Common myeloid progenitor, CD34-positive (primary cell): ENCODE results near the gene ESCO1.
"Not testable (repeated sequence)": the region's sequence is repeated elsewhere in the genome, so short reads cannot be mapped to it uniquely, and the experiment has no call there.

Source experiments
- CTCF ChIA-PET: fragments of 350-600 bp; sonication (Branson Sonifier 250); formaldehyde crosslinking; loops from one replicate; lab custom pipeline; 2021; ENCODE audit warnings: antibody characterized with exemption; lab: Charles Lee
- POLR2A ChIA-PET: fragments of 350-600 bp; sonication (Branson Sonifier 250); formaldehyde crosslinking; loops from one replicate; lab custom pipeline; 2021; ENCODE audit warnings: antibody characterized with exemption; lab: Charles Lee
- DNase-seq, 3 donors: peaks; one replicate each; pipeline versions ENCODE4 v3.0.0 to v3.0.0-alpha.2; 2013
- H3K27ac ChIP-seq, 2 experiments: 1 replicate in 1 of 2; 2 replicates in 1 of 2; pipeline ENCODE4 v1.7.0; 2013; ENCODE audit warnings: inconsistent platforms in 2 of 2, low read length in 2 of 2, mild to moderate bottlenecking in 2 of 2, low read depth in 1 of 2, moderate library complexity in 1 of 2; ENCODE audit not compliant: severe bottlenecking in 2 of 2, insufficient read depth in 1 of 2, poor library complexity in 1 of 2
- H3K27me3 ChIP-seq, 5 experiments: replicated peaks in 2 of 5; 1 replicate in 3 of 5; 2 replicates in 2 of 5; pipeline versions ENCODE4 v1.6.1 to v1.7.0; 2013; ENCODE audit warnings: low read length in 4 of 5, mild to moderate bottlenecking in 2 of 5, moderate library complexity in 2 of 5, inconsistent platforms in 1 of 5; ENCODE audit not compliant: insufficient read depth in 5 of 5, control insufficient read depth in 4 of 5
- H3K36me3 ChIP-seq, 4 experiments: 1 replicate in 2 of 4; 2 replicates in 2 of 4; pipeline versions ENCODE4 v1.6.1 to v1.7.0; 2013; ENCODE audit warnings: low read length in 3 of 4, control low read depth in 1 of 4, mild to moderate bottlenecking in 1 of 4; ENCODE audit not compliant: control insufficient read depth in 4 of 4, insufficient read depth in 4 of 4
- H3K4me1 ChIP-seq, 4 experiments: 1 replicate in 3 of 4; 2 replicates in 1 of 4; pipeline versions ENCODE4 v1.6.1 to v1.7.1; 2013; ENCODE audit warnings: low read length in 3 of 4, mild to moderate bottlenecking in 3 of 4, control low read depth in 1 of 4, inconsistent platforms in 1 of 4, moderate library complexity in 1 of 4; ENCODE audit not compliant: control insufficient read depth in 4 of 4, insufficient read depth in 4 of 4; ENCODE audit errors: control extremely low read depth in 1 of 4
- H3K4me3 ChIP-seq, 7 experiments: 1 replicate in 4 of 7; 2 replicates in 3 of 7; pipeline versions ENCODE4 v1.5.1 to v1.7.0; 2013; ENCODE audit warnings: mild to moderate bottlenecking in 7 of 7, low read length in 6 of 7, moderate library complexity in 6 of 7, inconsistent platforms in 2 of 7, low read depth in 2 of 7, control low read depth in 1 of 7; ENCODE audit not compliant: insufficient read depth in 4 of 7, control insufficient read depth in 1 of 7; ENCODE audit errors: extremely low read depth in 1 of 7
- H3K9me3 ChIP-seq, 5 experiments: 1 replicate in 4 of 5; 2 replicates in 1 of 5; pipeline versions ENCODE4 v1.6.1 to v1.7.1; 2013; ENCODE audit warnings: low read length in 4 of 5, mild to moderate bottlenecking in 2 of 5, inconsistent platforms in 1 of 5, low read depth in 1 of 5, moderate library complexity in 1 of 5; ENCODE audit not compliant: control insufficient read depth in 4 of 5, insufficient read depth in 2 of 5; ENCODE audit errors: control extremely low read depth in 1 of 5
- WGBS: methylation state at CpG from one replicate; pipeline ENCODE4 v1.1.5; 2013; ENCODE audit not compliant: insufficient coverage; 5-methylcytosine and 5-hydroxymethylcytosine counted together

The ESCO1 gene

DNA sequence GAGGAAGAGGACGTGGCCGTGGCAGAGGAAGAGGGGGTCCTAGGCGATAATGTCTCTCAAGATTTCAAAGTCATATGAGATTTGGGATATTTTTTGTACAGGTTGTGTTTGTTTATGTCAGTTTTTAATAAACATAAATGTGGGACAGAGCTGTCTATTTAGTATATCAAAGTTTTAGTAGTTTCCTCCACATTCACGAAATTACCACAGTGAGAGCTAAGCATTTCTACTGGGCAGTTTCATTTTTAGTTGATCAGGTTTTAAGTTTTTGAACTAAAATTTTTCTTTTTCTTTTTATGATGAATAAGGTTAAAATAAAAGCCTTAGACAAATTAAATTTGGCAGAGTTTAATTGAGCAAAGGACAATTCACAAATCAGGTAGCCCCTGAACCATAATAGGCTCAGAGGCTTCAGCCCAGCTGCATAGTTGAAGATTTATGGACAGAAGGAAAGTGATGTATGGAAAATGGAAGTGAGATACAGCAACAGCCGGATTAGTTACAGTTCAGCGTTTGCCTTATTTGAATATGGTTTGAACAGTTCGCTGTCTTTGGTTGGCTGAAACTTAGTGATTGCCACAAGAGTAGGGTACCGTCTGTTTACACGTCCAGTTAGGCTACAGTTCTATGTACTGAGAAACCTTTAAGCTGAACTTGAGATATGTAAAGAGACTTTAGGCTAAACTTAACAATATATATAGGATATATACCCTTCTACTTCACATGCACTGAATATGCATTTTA is 28.8 kb upstream of the ESCO1 start:
- POLR2A ChIA-PET = no interaction called here
- DNase-seq = no peak
- Histone ChIP-seq H3K4me1 (no peaks in the 10 kb centered on the region), H3K36me3 (peaks cover 14 to 62% (median 42%) of the 10 kb centered on the region in 4 experiments), H3K9me3 (no peaks in the 10 kb centered on the region), H3K4me3 (no peak overlapping the region), H3K27me3 (no peaks in the 10 kb centered on the region), H3K27ac (peak overlapping the region in 1 of 2 experiments; percentile 17)
- CTCF ChIA-PET = interaction anchor here (0.7 to 1.2 kb wide), 3 partner anchors 10 to 51 kb away, joined by 4 to 6 read pairs (median 5); partner anchors contain the start of gene SNRPD1
- 100% methylated on average over 1 of the region's 9 CpGs for WGBS

DNA sequence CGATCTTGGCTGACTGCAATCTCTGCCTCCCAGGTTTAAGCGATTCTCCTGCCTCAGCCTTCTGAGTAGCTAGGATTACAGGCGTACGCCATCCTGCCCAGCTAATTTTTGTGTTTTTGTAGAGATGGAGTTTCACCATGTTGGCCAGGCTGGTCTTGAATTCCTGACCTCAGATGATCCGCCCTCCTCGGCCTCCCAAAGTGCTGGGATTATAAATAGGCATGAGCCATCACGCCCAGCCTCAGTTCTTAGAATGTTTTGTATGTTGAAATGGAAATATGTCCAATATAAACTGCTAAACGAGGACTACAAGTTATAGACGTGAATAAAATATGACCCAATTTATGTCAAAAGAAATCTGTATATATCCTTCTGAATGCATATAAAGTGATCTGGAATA is 21.1 kb upstream of the ESCO1 start:
- POLR2A ChIA-PET, H3K4me3 ChIP-seq, DNase-seq, H3K4me1 ChIP-seq, H3K27ac ChIP-seq, H3K9me3 ChIP-seq, H3K27me3 ChIP-seq: not testable (repeated sequence)
- 98% methylated on average over 7 of the region's 9 CpGs for WGBS
- CTCF ChIA-PET = interaction anchor here (1.2 kb wide), 1 partner anchor 9 kb away, joined by 4 read pairs; the partner anchor contains the start of gene SNRPD1
- peaks cover 9 to 57% (median 33%) of the 10 kb centered on the region in 4 experiments for H3K36me3 ChIP-seq

DNA sequence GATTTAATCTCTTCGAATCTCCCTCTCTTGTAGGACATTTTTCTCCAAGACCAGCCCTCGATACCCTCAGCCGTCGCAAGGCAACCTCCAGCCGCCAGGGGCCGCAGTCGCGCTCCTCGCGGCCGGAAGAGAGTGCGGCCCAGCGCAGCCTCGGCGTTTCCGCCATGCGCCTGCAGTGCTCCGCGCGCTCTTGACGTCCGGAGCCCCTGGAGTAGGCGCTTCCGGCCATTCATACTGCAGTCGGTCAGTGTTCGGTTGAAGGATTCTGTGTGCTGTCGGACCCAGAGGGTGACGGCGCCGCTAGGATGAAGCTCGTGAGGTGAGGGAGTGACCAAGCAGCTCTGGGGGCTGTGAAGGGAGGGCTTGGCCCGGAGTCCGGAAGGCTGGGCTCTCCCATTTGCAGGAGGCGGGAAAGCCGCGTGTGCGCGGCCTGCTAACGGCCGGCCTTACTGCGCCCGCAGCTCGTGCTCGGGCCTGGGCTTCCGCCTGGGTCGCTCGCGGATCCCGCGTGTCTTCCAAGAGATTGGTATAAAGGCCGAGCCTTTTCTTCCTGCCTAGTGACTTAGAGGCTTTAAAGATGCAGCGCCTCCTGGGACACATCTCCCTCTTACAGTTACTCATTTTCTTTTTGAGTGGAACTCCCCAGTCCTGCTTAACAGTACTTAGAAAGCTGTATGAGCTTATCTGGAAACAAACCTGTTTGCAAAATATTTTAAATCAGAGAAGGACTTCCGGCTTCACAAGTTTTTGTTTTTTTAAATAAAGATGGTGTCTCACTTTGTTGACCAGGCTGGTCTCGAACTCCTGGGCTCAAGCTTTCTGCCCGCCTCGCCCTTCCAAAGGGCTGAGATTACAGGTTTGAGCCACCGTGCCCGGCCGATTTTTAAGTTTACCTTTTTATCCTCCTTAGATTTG is 11.9 kb upstream of the ESCO1 start, which contains the start of gene SNRPD1:
TSS of gene SNRPD1 (plus strand) at position 190 of the 915 bp plus-strand sequence. CDS start at position 306, 116 bp downstream.
- POLR2A ChIA-PET = interaction anchor here (3.1 kb wide), 1 partner anchor 11 kb away, joined by 12 read pairs; the partner anchor contains the start of gene ESCO1
- WGBS = under 1% methylated on average over 51 of the region's 59 CpGs
- Histone ChIP-seq H3K4me1 (peaks cover 2 to 20% (median 9%) of the 10 kb centered on the region in 4 experiments), H3K4me3 (peak within 1 kb of the TSS; percentile 51 to 98 (median 83)), H3K27me3 (no peaks in the 10 kb centered on the region), H3K27ac (peak within 1 kb of the TSS; percentile 64 to 90), H3K9me3 (no peaks in the 10 kb centered on the region), H3K36me3 (peaks cover 5 to 22% (median 10%) of the 10 kb centered on the region in 4 experiments)
- DNase-seq = peak; percentile 88 to 93 (median 93)
- CTCF ChIA-PET = interaction anchor here (0.8 to 4.6 kb wide), 12 partner anchors 9 to 135 kb away, joined by 3 to 51 read pairs (median 4); partner anchors contain the start of genes ABHD3 and ESCO1

DNA sequence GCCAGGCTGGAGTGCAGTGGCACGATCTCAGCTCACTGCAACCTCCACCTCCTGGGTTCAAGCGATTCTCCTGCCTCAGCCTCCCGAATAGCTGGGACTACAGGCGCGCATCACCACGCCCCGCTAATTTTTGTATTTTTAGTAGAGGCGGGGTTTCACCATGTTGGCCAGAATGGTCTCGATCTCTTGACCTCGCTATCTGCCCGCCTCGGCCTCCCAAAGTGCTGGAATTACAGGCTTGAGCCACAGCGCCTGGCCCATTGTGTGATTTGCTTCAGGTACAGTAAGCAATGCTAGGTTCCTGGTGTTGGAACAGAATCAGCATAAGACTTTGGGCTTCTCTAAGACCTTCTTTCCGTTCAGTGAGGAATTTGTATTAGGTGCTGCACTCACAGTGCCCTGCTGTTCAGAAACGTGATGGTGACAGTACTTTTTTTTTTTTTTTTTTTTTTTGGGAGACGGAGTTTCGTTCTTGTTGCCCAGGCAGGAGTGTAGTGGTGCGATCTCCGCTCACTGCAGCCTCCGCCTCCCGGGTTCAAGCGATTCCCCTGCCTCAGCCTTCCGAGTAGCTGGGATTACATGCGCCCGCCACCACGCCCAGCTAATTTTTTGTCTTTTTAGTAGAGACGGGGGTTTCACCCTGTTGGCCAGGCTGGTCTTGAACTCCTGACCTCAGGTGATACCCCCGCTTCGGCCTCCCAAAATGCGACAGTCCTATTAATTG is 11.1 kb upstream of the ESCO1 start:
- 73% methylated on average over 24 of the region's 30 CpGs for WGBS
- ChIA-PET POLR2A (interaction anchor here (3.1 kb wide), 1 partner anchor 11 kb away, joined by 12 read pairs; the partner anchor contains the start of gene ESCO1), CTCF (interaction anchor here (0.8 to 4.6 kb wide), 6 partner anchors 11 to 71 kb away, joined by 3 to 51 read pairs (median 4); partner anchors contain the start of gene ESCO1)
- not testable (repeated sequence) for H3K9me3 ChIP-seq, H3K27me3 ChIP-seq
- Histone ChIP-seq H3K27ac (peak overlapping the region in 1 of 2 experiments; percentile 90), H3K4me3 (peak overlapping the region; percentile 51 to 98 (median 83)), H3K36me3 (peaks cover 2 to 14% (median 7%) of the 10 kb centered on the region in 4 experiments), H3K4me1 (peaks cover 2 to 20% (median 9%) of the 10 kb centered on the region in 4 experiments)
- peak in 2 of 3 donors; percentile 5 to 6 for DNase-seq

DNA sequence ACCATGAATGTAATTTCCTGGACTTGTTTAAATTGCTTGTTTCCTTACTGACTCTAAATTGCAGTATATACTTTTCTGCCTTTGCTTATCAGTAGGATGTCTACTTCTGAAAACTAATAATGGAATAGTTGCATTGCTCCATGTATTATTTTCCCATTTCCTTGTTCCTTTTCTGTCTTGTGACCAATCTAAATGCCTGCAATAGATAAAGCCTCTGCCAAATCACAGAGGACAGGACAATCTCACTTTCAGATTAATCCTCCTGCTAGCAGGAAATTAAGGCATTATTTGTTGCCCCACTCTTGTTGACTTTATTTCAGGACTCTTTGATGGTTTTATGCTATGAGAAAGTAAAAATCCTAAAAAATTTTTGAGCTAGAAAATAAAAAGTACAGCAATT is 4.7 kb upstream of the ESCO1 start:
- H3K36me3 ChIP-seq = no peaks in the 10 kb centered on the region
- peaks cover 5 to 22% (median 19%) of the 10 kb centered on the region in 4 experiments for H3K4me1 ChIP-seq
- CTCF ChIA-PET = no interaction called here
- H3K27ac ChIP-seq = no peak overlapping the region
- POLR2A ChIA-PET = no interaction called here
- H3K27me3 ChIP-seq = no peaks in the 10 kb centered on the region
- no peak for DNase-seq
- H3K4me3 ChIP-seq = no peak overlapping the region
- no peaks in the 10 kb centered on the region for H3K9me3 ChIP-seq

DNA sequence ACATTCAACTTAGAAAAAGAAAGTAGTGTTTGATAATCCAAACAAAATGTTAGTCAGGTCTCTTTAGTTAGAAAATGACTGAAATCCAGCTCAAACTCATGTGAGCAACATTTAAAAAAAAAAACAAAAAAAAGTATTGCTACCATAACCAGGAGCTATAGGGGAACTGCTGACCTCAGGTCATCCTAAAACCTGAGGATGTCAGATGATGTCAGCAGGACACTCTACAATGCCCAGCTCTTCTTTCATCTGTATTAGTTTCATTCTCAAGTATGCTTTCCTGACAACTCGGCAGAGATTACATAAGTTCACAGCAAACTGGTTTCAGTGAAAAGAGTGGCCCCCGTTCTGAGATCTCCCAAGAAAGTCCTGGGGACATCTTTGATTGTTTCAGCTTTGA is 4.2 kb upstream of the ESCO1 start:
- Histone ChIP-seq H3K36me3 (no peaks in the 10 kb centered on the region), H3K27me3 (no peaks in the 10 kb centered on the region), H3K9me3 (no peaks in the 10 kb centered on the region), H3K27ac (no peak overlapping the region), H3K4me1 (peaks cover 5 to 22% (median 20%) of the 10 kb centered on the region in 4 experiments), H3K4me3 (no peak overlapping the region)
- ChIA-PET CTCF (interaction anchor here (1.0 kb wide), 1 partner anchor 165 kb away, joined by 3 read pairs; no protein-coding TSS in a partner anchor), POLR2A (no interaction called here)
- DNase-seq = no peak
- WGBS = 100% methylated on average over 2 of the region's 2 CpGs
